Left renal cortex interstitium (tissue), 4 donors: Measurements from ENCODE around the gene XPNPEP2. TPM values are rescaled to one million over a fixed set of nuclear protein-coding genes. Genes with fewer than 3 reads are reported as not detected.
A peak's percentile ranks its signal among the peaks of the same experiment; 100 is the strongest.
"Not testable (repeated sequence)": the region's sequence is repeated elsewhere in the genome, so short reads cannot be mapped to it uniquely, and the experiment has no call there.

ENCODE experiments used
- DNase-seq, 4 donors: peaks; one replicate each; pipeline ENCODE4 v3.0.0-alpha.2; 2013; ENCODE audit warnings: low read depth in 4 of 4, low spot score in 2 of 4, missing footprints in 1 of 4
- polyA plus RNA-seq, 4 donors: library from polyadenylated mRNA; unstranded; fragments of 120-200 nt; gene quantifications; one replicate each; pipeline ENCODE4 v1.2.1, GENCODE V29; 2013; ENCODE audit not compliant: insufficient read length in 4 of 4

Gene XPNPEP2
- polyA plus RNA-seq, 4 donors = 50.0 to 82.7 (median 56.3) TPM

GRCh38 chrX:129719268-129719667, 19.5 kb upstream of the XPNPEP2 start:
- no peak for DNase-seq

DNA sequence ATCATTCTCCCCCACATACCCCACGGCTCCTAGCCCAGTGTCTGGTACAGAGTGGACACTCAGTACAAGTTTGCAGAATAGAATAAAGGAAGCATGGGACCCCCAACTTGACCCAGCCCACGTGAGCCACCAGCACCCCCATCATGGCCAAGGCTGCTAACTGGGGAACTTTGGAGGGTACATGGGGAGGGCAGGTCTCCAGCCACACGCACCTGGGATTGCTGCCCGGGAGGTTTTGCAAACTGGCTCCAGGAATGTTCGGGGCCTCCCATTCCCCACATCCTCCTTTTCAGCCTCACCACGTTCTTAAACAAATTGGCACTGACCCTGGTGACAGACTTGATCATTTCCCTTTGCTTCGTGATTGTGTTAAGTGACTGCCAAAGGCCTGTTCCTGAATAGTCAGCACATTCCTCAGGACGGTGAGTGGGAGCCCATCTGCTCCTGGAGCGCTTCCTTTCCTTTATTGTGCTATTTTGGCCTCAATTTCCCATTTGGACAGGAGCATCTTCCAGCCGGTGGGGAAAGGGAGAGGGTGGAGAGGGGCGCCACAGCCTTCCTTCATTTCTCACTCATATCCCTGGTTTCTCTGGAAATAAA, 18.7 kb upstream of the XPNPEP2 start:
- DNase-seq = no peak

DNA sequence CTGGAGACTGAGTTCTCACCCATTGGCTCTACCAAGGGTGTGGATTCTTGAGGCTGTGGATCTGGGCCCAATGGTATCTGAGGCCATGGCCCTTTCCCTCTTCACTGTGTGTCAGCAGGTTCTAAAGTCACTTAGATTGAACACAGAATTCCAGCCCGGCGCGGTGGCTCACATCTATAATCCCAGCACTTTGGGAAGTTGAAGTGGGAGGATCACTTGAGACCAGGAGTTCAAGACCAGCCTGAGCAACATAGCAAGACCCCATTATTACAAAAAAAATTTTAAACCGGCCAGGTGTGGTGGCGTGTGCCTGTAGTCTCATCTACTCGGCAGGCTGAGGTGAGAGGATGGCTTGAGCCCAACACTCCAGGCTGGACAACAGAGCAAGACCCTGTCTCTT, 18.0 kb upstream of the XPNPEP2 start:
- DNase-seq = no peak

DNA sequence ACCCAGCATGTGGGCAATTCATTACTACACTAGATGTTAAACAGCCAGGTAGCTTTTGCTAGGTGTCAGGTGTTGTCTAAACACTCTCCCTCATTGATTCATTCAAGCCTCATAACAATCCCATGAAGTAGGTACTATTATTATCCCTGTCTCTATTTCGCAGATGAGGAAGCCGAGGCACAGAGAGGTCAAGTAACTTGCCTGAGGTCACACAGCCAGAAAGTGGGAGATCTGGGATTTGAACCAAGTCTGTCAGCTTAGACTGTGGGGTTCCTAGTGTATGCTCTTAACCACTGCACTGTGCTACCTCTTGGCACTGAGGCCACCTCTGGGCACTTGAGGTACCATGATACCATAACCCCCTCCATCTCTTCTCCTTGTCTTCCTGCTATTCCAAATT, 17.4 kb upstream of the XPNPEP2 start:
- no peak for DNase-seq

DNA sequence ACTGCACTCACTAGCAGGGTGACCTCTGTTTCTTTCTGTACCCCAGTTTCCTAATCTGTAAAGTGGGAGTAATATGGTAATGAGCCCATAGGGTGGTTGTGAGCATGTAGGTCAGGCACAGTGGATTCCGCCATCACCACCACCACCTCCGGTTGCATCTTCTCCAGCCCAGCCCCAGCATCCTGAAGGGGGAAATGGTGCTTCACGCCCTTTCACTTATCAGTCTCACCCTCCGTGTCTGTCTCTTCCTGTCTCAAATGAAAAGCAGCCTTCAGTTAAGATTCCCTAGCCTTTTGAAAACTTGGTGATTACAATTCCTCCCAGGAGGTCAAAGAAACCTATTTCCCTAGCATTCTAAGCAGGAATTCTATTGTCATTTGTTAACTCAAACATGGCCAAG, 16.9 kb upstream of the XPNPEP2 start:
- no peak for DNase-seq

DNA sequence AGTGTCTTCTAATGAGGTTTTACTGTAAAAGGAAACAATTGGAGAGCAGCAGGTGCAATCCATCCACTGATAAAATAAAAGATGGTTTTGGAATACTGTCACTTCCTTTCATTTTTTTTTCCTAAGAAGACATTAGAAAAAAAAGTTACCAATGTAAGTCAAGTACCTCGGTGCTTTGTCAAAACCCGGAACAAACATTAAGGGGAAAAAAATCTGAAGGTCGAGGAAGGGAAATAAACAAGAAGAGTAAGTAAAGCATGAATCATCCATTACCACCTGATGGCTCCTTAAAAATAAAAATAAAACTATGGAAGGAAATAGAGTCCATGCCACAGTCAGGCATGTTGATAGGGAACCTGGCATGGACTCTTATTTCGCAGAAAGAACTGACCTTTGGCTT, 15.3 kb upstream of the XPNPEP2 start:
- no peak for DNase-seq

- DNase-seq = no peak
Measured at GRCh38 chrX:129724754-129725153, 14.0 kb upstream of the XPNPEP2 start.

DNA sequence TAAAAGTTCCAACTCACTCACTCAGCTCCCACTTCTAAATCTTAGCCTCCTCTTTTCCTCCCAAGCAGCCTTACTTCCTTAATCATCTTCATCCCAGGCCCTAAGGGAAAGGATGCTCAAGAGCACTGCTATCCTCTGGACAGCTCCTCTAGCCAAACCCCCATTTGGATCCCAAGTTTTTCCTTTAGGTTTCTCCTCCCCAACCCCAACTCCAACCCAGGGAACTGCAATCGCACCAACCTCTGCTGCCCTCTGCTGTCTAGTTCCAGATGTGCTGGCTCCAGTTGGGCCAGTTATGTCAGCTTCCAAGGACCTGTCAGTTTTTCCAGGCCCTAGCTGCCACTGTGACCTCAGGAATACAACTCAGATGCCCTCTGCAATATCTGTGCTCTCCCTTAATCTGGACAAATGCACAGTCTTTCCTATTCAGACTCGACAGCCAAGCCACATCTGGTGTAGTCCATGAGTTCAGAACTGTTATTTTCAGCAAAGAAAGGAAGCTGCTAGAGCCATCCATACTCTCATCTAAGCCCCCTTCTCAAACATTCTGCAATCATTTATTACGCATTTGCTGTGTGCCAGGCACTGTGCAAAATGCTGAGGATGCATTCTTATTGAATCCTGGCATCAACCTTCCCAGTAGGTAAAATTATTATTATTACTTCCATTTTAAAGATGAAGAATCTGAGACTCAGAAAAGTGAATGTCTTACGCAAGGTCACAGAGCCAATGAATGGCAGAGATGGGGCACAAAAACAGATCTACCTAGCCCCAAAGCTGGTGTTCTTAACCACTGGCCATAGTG, 12.3 kb upstream of the XPNPEP2 start:
- peak in 2 of 4 donors; percentile 9 to 11 for DNase-seq

DNA sequence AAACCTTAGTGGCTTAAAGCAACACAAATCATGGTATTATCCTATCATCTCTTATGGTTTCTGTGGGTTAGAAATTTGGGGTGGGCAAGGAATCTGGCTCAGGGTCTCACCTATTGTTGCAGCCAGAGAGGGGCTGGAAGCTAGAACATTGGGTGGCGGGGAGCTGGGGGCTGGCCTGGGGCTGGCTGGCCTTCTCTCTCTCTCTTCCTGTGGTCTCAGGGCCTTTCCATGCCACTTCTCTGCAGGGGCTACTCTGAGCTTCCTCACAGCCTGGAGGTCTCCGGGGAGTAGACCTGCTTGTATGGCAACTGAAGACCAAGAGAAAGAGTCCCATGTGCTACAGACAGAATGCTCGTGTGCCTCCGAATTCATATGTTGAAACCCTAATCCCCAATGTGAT, 10.7 kb upstream of the XPNPEP2 start:
- no peak for DNase-seq

DNA sequence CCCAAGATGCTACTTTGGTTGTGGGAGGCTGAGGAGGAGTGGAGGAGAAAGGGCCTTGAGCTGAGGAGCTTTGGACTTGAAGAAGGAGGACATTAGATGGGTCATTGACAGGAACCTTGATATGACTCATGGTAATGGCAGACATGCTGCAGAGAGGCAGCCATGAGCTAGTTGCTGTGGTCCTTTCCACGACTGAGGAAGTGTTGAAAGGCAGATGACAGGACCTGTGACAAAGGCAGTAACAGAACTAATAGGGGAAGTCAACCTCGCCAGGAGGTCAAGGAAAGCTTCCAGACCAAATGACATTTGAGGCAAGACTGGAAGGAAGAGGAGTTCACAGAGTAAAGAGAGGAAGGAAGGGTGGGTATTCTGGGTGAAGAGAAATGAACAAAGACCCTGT, 7.6 kb upstream of the XPNPEP2 start:
- DNase-seq = no peak

DNA sequence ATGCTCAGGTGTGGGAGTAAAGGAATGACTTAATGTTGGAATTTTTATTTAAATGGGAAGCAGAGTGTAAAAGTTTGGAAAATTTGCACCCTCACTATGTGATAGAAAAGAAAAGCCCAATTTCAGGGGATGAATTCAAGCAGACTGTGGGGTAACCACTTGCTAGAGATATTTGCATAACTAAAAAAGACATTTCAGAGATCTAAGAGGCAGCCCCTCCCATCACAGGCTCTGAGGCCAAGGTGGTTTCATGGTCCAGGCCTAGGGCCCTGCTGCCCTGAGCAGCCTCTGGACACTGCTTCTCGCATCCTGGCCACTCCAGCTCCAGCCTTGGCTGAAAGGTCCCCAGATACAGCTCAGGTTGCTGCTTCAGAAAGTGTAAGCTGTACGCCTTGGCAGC, 5.9 kb upstream of the XPNPEP2 start:
- DNase-seq = no peak

DNA sequence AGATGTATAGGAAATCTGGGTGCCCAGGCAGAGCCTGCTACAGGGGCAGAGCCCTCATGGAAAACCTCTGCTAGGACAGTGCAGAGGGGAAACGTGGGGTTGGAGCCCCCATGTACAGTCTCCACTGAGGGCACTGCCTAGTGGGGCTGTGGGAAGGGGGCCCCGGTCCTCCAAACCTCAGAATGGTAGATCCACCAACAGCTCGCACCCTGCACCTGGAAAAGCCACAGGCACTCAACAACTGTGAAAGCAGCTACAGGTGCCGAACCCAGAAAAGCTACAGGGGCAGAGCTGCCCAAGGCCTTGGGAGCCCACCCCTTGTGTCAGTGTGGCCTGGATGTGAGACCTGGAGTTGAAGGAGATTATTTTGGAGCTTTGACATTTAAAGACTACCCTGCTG, 5.4 kb upstream of the XPNPEP2 start:
- DNase-seq = no peak

- no peak for DNase-seq
Measured at GRCh38 chrX:129736491-129736890, 2.3 kb upstream of the XPNPEP2 start.

DNA sequence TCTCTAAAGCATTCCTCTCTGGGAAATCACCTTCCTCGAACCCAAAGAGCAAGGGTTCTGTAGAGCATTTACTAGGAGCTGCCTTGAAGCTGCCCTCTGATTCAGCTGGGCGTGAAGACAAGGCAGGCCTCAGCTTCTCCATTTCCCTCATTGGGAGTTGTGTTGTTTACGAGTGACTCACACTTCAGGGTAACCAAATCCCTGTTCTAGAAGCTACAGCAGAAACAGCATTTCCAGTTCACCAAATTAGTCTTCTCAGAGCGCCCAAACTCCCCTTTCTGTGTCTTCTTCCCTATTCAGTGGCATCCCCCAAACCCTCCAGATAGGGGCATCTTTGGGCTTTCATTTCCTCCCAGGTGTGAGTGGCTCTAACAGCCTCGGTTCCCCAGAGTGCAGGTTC, 863 bp upstream of the XPNPEP2 start:
- DNase-seq = no peak

GRCh38 chrX:129739578-129739977, 799 bp downstream of the XPNPEP2 start:
- no peak for DNase-seq

DNA sequence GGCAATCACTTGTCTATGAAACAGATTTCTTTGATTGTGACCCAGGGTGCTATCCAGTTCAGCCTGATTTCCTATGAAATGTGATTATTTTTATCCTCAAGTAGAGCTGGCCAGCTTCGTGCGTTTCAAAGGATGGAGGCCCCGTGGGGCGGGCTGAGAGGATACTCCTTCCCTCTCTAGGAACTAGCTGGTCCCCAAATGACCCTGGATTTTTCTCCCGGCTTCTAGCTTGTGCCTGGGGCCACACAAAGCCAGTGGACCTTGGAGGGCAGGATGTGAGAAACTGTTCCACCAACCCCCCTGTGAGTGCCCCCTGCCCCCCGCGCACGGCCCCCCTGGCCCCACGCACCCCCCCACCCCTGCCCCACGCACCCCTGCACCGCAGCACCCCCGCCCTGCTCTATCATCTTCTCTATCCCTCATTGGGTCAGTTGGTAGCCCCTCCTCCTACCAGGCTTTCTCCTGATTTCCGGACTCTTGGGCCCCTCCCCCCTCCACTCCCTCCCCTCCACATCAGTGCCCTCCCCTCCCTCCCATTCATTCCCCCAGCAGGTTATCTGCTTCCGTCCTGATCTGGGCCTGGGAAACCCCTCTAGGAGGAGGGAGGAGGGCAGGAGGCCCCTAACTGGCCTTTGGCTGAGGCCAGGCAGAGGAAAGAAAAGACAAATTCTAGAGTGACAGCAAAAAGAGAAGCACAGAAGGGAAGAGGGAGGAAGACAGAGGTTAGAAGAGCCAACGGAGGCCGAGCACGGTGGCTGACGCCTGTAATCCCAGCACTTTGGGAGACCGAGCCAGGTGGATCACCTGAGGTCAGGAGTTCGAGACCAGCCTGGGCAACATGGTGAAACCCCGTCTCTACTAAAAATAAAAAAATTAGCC, 3.3 kb downstream of the XPNPEP2 start:
- no peak for DNase-seq

DNA sequence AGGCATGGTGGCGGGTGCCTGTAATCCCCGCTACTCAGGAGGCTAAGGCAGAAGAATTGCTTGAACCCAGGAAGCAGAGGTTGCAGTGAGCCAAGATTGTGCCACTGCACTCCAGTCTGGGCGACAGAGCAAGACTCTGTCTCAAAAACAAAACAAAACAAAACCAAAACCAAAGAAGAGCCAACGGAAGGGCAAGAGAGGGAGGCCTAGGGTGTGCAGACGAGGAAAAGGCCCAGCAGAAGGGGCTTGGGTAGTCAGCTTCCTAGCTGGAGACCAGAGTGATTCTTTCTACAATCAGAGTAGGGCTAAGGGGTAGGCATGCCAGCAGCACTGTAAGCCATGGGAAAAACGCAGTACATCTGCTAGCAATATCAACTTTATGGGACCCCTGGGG, 4.0 kb downstream of the XPNPEP2 start:
- DNase-seq = not testable (repeated sequence)

- no peak for DNase-seq
Measured at GRCh38 chrX:129743821-129744220, 5.0 kb downstream of the XPNPEP2 start.

DNA sequence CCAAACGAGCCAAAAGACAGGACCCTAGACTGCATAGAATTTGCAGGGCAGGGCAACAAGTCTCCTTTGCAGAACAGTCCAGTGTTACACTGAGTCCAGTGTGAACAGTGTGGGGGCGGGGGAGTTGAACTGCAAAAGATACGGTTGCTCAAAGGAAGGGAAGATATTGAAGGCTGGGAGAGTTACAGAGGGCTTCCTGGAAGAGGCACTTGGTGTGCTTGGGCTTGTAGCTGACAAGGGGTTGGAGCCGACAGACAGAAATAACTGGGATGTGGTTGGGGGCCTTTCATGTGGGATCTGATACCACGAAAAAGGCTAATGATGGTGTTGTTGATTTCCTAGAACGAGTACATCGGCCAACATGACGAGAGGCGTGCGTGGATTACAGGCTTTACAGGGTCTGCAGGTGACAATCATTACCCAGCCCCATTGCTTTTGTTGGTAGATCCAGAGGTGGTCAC, 6.1 kb downstream of the XPNPEP2 start:
- no peak for DNase-seq

- no peak for DNase-seq
Measured at GRCh38 chrX:129746557-129747470, 8.0 kb downstream of the XPNPEP2 start.
